Stimulated activated CD4-positive, alpha-beta T cell treated with anti-CD3 and anti-CD28 coated beads, Interleukin-1b, Interleukin-23, amount 100 ng/mL, for 1 hour (primary cell): ENCODE data around the gene DAZ3.
"Not testable (repeated sequence)": the region's sequence is repeated elsewhere in the genome, so short reads cannot be mapped to it uniquely, and the experiment has no call there.

Source experiments
- DNase-seq, 2 donors: peaks; one replicate each; pipeline ENCODE4 v3.0.0-alpha.2; 2020; ENCODE audit warnings: low read depth in 2 of 2

DAZ3 gene, protein sequence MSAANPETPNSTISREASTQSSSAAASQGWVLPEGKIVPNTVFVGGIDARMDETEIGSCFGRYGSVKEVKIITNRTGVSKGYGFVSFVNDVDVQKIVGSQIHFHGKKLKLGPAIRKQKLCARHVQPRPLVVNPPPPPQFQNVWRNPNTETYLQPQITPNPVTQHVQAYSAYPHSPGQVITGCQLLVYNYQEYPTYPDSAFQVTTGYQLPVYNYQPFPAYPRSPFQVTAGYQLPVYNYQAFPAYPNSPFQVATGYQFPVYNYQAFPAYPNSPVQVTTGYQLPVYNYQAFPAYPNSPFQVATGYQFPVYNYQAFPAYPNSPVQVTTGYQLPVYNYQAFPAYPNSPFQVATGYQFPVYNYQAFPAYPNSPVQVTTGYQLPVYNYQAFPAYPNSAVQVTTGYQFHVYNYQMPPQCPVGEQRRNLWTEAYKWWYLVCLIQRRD

GRCh38 chrY:24813293-24813692 lies at the start of gene DAZ3:
TSS of gene DAZ3 (minus strand) at chrY:24813393. CDS start at chrY:24813185, 208 bp downstream.
- not testable (repeated sequence) for DNase-seq

DNA sequence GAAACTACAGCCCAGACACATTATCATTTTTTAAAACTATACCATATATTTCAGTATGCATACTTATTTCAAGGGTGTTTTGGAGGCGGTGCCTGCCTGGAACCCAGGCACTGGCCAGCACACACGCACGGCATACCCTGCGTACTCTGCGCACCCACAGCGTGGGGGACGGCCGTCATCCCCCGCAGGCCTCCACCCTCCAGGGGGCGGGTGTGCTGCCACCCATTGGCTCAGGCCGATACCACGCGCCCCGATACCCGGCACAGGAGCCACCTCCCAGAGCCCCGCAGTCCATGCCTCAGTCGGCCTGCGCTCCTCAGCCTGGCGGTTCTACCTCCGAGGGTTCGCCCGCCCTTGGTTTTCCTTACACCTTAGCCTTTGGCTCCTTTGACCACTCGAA lies 20.4 kb upstream of the DAZ3 start, which contains the start of gene DAZ4:
DAZ4 (plus strand) TSS at position 301 of the 400 bp plus-strand sequence. CDS start 208 bp downstream, outside the sequence.
- DNase-seq = not testable (repeated sequence)

GRCh38 chrY:24825069-24825468 lies 11.9 kb upstream of the DAZ3 start:
- not testable (repeated sequence) for DNase-seq

- not testable (repeated sequence) for DNase-seq
Measured at GRCh38 chrY:24824184-24824879, 11.1 kb upstream of the DAZ3 start.

DNA sequence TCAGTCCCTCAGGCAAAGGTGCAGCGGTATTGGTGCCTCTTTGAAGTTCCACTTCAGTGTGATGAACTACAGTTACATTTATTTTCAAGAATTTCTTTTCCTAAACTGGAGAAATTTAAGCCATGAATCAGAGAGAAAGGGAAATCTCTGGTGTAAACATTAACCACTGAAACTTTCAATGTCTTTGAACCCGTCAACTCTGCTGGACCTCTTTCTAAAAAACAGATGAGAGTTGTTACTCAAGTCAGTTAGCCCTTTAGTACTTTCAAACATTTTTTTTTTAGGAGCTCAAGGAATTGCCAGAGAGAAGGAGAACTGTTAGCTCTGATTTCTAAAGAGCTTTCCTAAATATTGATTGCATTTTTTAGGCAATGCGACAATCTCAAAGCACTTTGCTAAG lies 8.6 kb upstream of the DAZ3 start:
- DNase-seq = not testable (repeated sequence)
